Parathyroid adenoma (tissue), 2 donors: ENCODE data around the gene S100A9.

ENCODE experiments used
- H2AFZ ChIP-seq: fragments of 300-600 bp; sonication (generic); one replicate; pipeline ENCODE4 v1.7.0; 2017; ENCODE audit warnings: antibody characterized with exemption, mild to moderate bottlenecking
- H3K27ac ChIP-seq: fragments of 300-600 bp; sonication (generic); one replicate; pipeline ENCODE4 v1.7.0; 2017
- H3K27me3 ChIP-seq: fragments of 300-600 bp; sonication (generic); one replicate; pipeline ENCODE4 v1.7.0; 2017; ENCODE audit warnings: low read length; ENCODE audit not compliant: control insufficient read depth, insufficient read depth
- H3K36me3 ChIP-seq: fragments of 300-600 bp; sonication (generic); one replicate; pipeline ENCODE4 v1.7.0; 2017; ENCODE audit warnings: low read length; ENCODE audit not compliant: control insufficient read depth, insufficient read depth
- H3K4me1 ChIP-seq: fragments of 300-600 bp; sonication (generic); one replicate; pipeline ENCODE4 v1.7.0; 2017; ENCODE audit warnings: control low read depth
- H3K4me2 ChIP-seq: fragments of 300-600 bp; sonication (generic); one replicate; pipeline ENCODE4 v1.7.0; 2017; ENCODE audit warnings: low read length
- H3K4me3 ChIP-seq: fragments of 300-600 bp; sonication (generic); one replicate; pipeline ENCODE4 v1.7.0; 2017; ENCODE audit warnings: low read depth, low read length
- H3K79me2 ChIP-seq: fragments of 300-600 bp; sonication (generic); one replicate; pipeline ENCODE4 v1.7.0; 2017; ENCODE audit warnings: control low read depth
- H3K9ac ChIP-seq: fragments of 300-600 bp; sonication (generic); one replicate; pipeline ENCODE4 v1.7.0; 2017; ENCODE audit warnings: mild to moderate bottlenecking
- H3K9me3 ChIP-seq: fragments of 300-600 bp; sonication (generic); one replicate; pipeline ENCODE4 v1.7.0; 2017; ENCODE audit warnings: low read length; ENCODE audit not compliant: control insufficient read depth
- CTCF ChIP-seq: fragments of 300-600 bp; sonication (generic); IDR thresholded peaks from one replicate; pipeline ENCODE4 v1.7.0; 2017; ENCODE audit warnings: antibody characterized with exemption, mild to moderate bottlenecking
- donor health status: primary hyperparathyroidism.

Gene S100A9

GRCh38 chr1:153374071-153374470, 16.4 kb downstream of the S100A9 start:
- Histone ChIP-seq H3K9me3 (no peaks in the 10 kb centered on the region), H2AFZ (no peak overlapping the region), H3K36me3 (no peaks in the 10 kb centered on the region), H3K4me1 (no peaks in the 10 kb centered on the region), H3K27me3 (no peaks in the 10 kb centered on the region), H3K4me2 (no peak overlapping the region), H3K27ac (no peak overlapping the region), H3K9ac (no peak overlapping the region), H3K4me3 (no peak overlapping the region), H3K79me2 (no peaks in the 10 kb centered on the region)
- TF ChIP-seq CTCF = no peak

GRCh38 chr1:153375511-153375910, 17.9 kb downstream of the S100A9 start, which contains the start of gene S100A12:
TSS of gene S100A12 (minus strand) at chr1:153375621. CDS start at chr1:153374592, 1,029 bp downstream.
- Histone ChIP-seq H3K36me3 (no peaks in the 10 kb centered on the region), H3K4me1 (no peaks in the 10 kb centered on the region), H3K27me3 (no peaks in the 10 kb centered on the region), H3K79me2 (no peaks in the 10 kb centered on the region), H3K4me2 (no peak within 1 kb of the TSS), H3K4me3 (no peak within 1 kb of the TSS), H3K27ac (no peak within 1 kb of the TSS), H2AFZ (no peak within 1 kb of the TSS), H3K9ac (no peak within 1 kb of the TSS), H3K9me3 (no peaks in the 10 kb centered on the region)
- TF ChIP-seq CTCF = no peak

GRCh38 chr1:153379591-153379990, 21.9 kb downstream of the S100A9 start:
- no peak overlapping the region for H2AFZ ChIP-seq
- no peaks in the 10 kb centered on the region for H3K9me3 ChIP-seq
- no peak overlapping the region for H3K9ac ChIP-seq
- no peaks in the 10 kb centered on the region for H3K36me3 ChIP-seq
- no peak for TF ChIP-seq CTCF
- no peak overlapping the region for H3K4me3 ChIP-seq
- H3K27ac ChIP-seq = no peak overlapping the region
- H3K4me1 ChIP-seq = no peaks in the 10 kb centered on the region
- no peaks in the 10 kb centered on the region for H3K79me2 ChIP-seq
- H3K27me3 ChIP-seq = no peaks in the 10 kb centered on the region
- H3K4me2 ChIP-seq = no peak overlapping the region

- H3K27ac ChIP-seq = no peak overlapping the region
- no peaks in the 10 kb centered on the region for H3K27me3 ChIP-seq
- no peak overlapping the region for H2AFZ ChIP-seq
- no peak for TF ChIP-seq CTCF
- no peaks in the 10 kb centered on the region for H3K9me3 ChIP-seq
- H3K4me3 ChIP-seq = no peak overlapping the region
- no peaks in the 10 kb centered on the region for H3K79me2 ChIP-seq
- no peaks in the 10 kb centered on the region for H3K4me1 ChIP-seq
- no peak overlapping the region for H3K4me2 ChIP-seq
- no peak overlapping the region for H3K9ac ChIP-seq
- no peaks in the 10 kb centered on the region for H3K36me3 ChIP-seq
Measured at GRCh38 chr1:153380711-153381110, 23.1 kb downstream of the S100A9 start.

- Histone ChIP-seq H3K4me1 (no peaks in the 10 kb centered on the region), H3K9me3 (no peaks in the 10 kb centered on the region), H3K36me3 (no peaks in the 10 kb centered on the region), H3K79me2 (no peaks in the 10 kb centered on the region), H2AFZ (no peak overlapping the region), H3K27me3 (no peaks in the 10 kb centered on the region), H3K4me2 (no peak overlapping the region), H3K27ac (no peak overlapping the region), H3K4me3 (no peak overlapping the region), H3K9ac (no peak overlapping the region)
- no peak for TF ChIP-seq CTCF
Measured at GRCh38 chr1:153384958-153385580, 27.4 kb downstream of the S100A9 start.
